Smooth muscle cell of the coronary artery (primary cell): ENCODE measurements around the gene MBIP. TPM values are rescaled to one million over a fixed set of nuclear protein-coding genes. Genes with fewer than 3 reads are reported as not detected.

Experiments
- total RNA-seq: library from RNA; depleted of rRNA; stranded (reverse); fragments of >200 nt; gene quantifications from 2 replicates; pipeline ENCODE4 v1.2.3, GENCODE V29; 2014; ENCODE audit warnings: low replicate concordance

Gene MBIP, protein sequence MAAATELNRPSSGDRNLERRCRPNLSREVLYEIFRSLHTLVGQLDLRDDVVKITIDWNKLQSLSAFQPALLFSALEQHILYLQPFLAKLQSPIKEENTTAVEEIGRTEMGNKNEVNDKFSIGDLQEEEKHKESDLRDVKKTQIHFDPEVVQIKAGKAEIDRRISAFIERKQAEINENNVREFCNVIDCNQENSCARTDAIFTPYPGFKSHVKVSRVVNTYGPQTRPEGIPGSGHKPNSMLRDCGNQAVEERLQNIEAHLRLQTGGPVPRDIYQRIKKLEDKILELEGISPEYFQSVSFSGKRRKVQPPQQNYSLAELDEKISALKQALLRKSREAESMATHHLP
- total RNA-seq, result 5.5 and 7.0 TPM in 2 replicates

DNA sequence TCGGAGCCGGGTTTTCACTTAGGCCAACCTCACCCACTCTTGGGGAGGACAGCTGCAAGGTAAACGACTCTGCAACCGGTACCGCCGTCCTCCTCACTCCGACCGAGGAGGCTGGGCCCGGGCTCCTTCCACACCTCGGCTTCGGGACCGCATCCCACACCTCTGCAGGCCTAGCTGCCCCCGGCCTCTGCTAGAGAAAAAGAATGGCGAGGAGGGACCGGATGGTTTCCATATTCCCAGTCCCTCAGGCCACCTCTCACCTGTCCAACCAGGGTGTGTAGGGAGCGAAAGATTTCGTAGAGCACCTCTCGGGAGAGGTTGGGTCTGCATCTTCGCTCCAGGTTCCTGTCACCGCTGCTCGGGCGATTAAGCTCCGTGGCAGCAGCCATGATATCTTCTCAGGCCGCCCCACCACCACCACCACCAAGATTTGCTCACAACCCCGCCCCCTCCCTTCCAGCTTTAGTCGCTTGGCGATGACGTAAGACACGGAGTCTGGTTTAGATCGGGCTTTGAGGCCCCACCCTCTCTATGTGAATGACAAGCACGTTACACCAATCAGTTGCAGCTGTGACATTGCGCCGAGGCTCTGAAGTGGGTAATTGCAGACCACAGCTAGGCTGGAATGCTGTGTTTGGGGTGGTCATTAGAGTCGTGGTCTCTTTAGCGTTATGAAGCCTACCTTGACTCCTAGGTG, at the start of gene MBIP:
Gene MBIP, minus strand, starts transcription at position 438 of the 697 bp plus-strand sequence. Its CDS starts 49 bp downstream, at position 389.

Other genes starting within 250 kb of the MBIP start
- gene PTCSC3, start 143.9 kb downstream of the MBIP start, total RNA-seq, result not detected in 2 replicates
- not detected in 2 replicates for gene NKX2-1, start 199.6 kb upstream of the MBIP start, total RNA-seq